WERI-Rb-1 (cell line): Measurements from ENCODE around the gene DOK7.

Source experiments
- DNase-seq: peaks from one replicate; pipeline ENCODE4 v3.0.0-alpha.2; 2020
- H3K27ac ChIP-seq: fragments of 250-450 bp; sonication (Bioruptor Pico); 2 replicates; pipeline ENCODE4 v1.5.1; 2020; ENCODE audit warnings: mild to moderate bottlenecking, moderate library complexity
- H3K27me3 ChIP-seq: fragments of 250-450 bp; sonication (Bioruptor Pico); 2 replicates; pipeline ENCODE4 v1.5.1; 2021; ENCODE audit warnings: mild to moderate bottlenecking, low read depth, moderate library complexity; ENCODE audit not compliant: insufficient read depth, severe bottlenecking
- H3K36me3 ChIP-seq: fragments of 250-450 bp; sonication (Bioruptor Pico); 2 replicates; pipeline ENCODE4 v1.5.1; 2020; ENCODE audit warnings: mild to moderate bottlenecking, moderate library complexity
- H3K4me3 ChIP-seq: 2 replicates; pipeline ENCODE4 v1.5.1; 2011; ENCODE audit warnings: low read depth, mild to moderate bottlenecking, control low read depth, low read length
- H3K9me3 ChIP-seq: fragments of 250-450 bp; sonication (Bioruptor Pico); 2 replicates; pipeline ENCODE4 v1.5.1; 2021; ENCODE audit warnings: mild to moderate bottlenecking, moderate library complexity; ENCODE audit not compliant: severe bottlenecking
- CTCF ChIP-seq: IDR thresholded peaks from 2 replicates; pipeline ENCODE4 v1.5.1; 2011; ENCODE audit warnings: low read depth, mild to moderate bottlenecking, control low read depth, inconsistent platforms, low read length

DOK7 gene

GRCh38 chr4:3472411-3473141 is 9.5 kb downstream of the DOK7 start:
- no peak for TF ChIP-seq CTCF
- Histone ChIP-seq H3K36me3 (no peaks in the 10 kb centered on the region), H3K27ac (no peak overlapping the region), H3K4me3 (no peak overlapping the region), H3K27me3 (no peaks in the 10 kb centered on the region), H3K9me3 (no peaks in the 10 kb centered on the region)
- peak; percentile 5 for DNase-seq

- Histone ChIP-seq H3K27me3 (no peaks in the 10 kb centered on the region), H3K9me3 (no peaks in the 10 kb centered on the region), H3K36me3 (no peaks in the 10 kb centered on the region), H3K4me3 (no peak overlapping the region), H3K27ac (no peak overlapping the region)
- TF ChIP-seq CTCF: no peak
- peak; percentile 6 for DNase-seq
Measured at GRCh38 chr4:3473181-3473950, 10.3 kb downstream of the DOK7 start.

- DNase-seq: no peak
- TF ChIP-seq CTCF: no peak
- Histone ChIP-seq H3K36me3 (no peaks in the 10 kb centered on the region), H3K27me3 (no peaks in the 10 kb centered on the region), H3K27ac (no peak overlapping the region), H3K4me3 (no peak overlapping the region), H3K9me3 (no peaks in the 10 kb centered on the region)
Measured at GRCh38 chr4:3473996-3474765, 11.1 kb downstream of the DOK7 start.

- no peaks in the 10 kb centered on the region for H3K27me3 ChIP-seq
- H3K4me3 ChIP-seq: no peak overlapping the region
- no peaks in the 10 kb centered on the region for H3K9me3 ChIP-seq
- peak; percentile 7 for DNase-seq
- TF ChIP-seq CTCF: no peak
- no peak overlapping the region for H3K27ac ChIP-seq
- no peaks in the 10 kb centered on the region for H3K36me3 ChIP-seq
Measured at GRCh38 chr4:3475041-3475712, 12.1 kb downstream of the DOK7 start.

- no peaks in the 10 kb centered on the region for H3K36me3 ChIP-seq
- TF ChIP-seq CTCF: no peak
- peak; percentile 5 for DNase-seq
- H3K27ac ChIP-seq: no peak overlapping the region
- H3K27me3 ChIP-seq: no peaks in the 10 kb centered on the region
- H3K4me3 ChIP-seq: no peak overlapping the region
- H3K9me3 ChIP-seq: no peaks in the 10 kb centered on the region
Measured at GRCh38 chr4:3475713-3476260, 12.7 kb downstream of the DOK7 start.
